ENCODE data around the gene YARS1. TPM values are rescaled to one million over a fixed set of nuclear protein-coding genes. Genes with fewer than 3 reads are reported as not detected.

The YARS1 gene
- total RNA-seq, 1 donor from 2014 or later: 28.5 TPM

DNA sequence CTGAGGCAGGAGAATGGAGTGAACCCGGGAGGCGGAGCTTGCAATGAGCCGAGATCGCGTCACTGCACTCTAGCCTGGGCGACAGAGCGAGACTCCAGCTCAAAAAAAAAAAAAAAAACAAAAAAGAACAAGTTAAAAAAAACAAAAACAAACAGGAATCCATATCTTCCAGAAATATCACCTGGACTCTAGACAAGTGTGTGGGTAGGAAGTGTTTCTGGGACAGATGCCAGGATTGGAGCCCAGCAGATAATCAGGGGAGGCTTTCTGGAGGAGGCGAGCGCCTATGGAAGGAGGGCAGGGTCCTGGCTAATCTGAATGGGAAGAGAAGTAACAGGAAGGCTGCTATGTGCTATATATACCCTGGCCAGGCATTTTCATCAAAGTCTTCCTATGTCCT is 71.0 kb downstream of the YARS1 start:
- no peak for DNase-seq (ENCODE audit: low spot score)

DNA sequence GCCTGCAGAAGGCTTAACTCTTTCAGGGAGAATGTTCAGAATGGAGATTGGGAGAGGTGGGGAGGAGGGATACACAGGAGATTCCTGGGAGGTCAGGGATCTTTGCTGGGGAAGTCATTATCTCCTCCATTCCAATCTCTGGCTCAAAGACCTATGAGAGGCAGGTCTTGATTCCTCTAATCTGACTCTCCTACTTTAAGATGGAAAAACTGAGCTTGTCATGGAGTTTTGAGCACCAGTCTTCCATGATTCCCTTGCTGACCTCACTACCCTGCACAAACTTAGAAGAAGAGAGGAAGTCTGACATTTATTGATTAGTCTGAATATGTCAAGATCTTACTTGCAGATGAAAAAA is 73.1 kb downstream of the YARS1 start:
- DNase-seq (ENCODE audit: low spot score): no peak

DNA sequence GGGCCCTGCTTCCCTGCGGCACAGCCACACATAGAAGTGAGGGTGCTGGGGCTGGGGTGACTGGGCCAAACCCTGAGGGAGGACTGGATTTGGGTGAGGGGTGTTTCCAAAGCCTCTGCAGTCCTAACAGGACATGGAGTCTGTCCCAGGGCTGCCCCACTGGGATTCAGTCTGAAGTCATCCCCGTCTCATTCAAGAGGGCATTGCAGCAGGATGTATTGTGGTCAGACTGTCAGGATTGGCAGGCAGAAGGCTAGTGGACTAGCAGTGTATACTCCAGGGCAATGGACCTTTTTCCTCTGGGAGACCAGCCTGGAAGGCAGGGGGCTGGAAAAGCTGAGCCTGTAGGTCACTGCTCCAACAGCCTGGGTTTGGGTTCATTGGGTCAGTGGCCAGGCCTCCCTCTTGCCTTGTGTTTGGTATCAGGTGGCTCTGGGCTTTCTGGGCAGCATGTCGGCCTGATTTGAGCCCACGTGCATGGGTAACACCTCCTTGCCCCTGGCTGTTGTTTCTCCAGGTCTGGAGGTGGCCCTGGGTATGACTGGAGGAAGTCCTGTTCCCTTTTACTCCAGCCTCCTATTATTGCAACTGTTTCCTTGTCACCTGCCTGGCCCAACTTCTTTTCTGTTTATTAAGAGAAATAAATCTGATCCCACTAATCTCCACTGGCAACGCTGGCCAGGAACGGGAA is 73.6 kb downstream of the YARS1 start:
- DNase-seq (ENCODE audit: low spot score): no peak

DNA sequence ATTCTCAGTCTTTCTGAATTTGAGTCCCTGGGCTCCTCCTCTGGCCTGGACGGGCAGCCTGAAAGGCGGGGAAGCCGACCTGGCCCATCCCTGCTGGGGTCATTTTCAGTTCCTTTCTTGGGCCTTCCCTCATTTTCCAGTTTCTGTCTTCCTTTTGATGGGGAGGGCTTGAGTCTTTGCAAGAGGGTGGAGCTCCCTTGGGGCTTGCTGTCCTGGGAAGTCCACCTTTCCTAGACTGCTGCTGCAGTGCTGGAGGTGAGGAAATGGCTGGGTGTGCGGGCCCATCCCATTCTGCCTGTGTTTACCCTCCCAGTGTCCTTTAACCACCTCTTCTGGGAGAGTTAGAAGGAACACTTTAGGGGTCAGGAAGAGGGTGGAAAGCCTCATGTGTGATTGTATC is 74.2 kb downstream of the YARS1 start:
- DNase-seq (ENCODE audit: low spot score): no peak

DNA sequence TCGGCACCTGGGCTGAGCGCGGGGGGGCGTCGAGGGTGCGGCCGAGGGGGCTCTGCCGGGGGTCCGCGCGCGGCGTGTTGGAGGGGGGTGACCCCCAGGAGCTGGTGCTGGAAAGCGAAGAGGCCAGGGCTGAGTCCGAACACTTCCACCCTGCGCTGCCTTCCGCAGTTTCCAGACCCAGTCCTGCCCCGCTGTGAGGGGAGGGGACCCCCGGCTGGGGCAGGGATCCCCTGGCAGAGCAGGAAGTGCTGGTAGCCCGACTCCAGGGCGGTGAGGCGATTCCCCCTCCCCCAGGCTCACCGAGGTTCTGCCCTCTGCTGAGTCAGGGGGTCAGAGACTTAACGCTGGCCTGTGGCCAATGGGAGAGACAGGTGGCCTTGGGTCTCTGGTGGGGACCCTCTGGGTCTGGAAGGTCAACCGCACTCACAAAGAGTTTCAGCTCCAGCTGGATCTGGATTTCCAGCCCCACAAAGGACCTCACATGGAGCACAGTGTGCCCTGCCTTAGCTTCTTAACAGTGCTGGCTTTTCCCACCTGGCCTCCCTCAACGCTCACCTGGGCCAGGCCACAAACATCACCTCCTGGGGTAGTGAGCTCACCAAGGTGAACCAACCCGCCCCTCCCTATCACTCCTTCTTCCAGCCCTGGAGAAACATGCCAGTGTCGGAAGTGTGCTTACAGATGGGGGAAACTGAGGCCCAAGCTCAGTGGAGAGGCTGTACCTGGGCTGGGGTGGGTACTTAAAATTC is 74.8 kb downstream of the YARS1 start:
- no peak for DNase-seq (ENCODE audit: low spot score)

DNA sequence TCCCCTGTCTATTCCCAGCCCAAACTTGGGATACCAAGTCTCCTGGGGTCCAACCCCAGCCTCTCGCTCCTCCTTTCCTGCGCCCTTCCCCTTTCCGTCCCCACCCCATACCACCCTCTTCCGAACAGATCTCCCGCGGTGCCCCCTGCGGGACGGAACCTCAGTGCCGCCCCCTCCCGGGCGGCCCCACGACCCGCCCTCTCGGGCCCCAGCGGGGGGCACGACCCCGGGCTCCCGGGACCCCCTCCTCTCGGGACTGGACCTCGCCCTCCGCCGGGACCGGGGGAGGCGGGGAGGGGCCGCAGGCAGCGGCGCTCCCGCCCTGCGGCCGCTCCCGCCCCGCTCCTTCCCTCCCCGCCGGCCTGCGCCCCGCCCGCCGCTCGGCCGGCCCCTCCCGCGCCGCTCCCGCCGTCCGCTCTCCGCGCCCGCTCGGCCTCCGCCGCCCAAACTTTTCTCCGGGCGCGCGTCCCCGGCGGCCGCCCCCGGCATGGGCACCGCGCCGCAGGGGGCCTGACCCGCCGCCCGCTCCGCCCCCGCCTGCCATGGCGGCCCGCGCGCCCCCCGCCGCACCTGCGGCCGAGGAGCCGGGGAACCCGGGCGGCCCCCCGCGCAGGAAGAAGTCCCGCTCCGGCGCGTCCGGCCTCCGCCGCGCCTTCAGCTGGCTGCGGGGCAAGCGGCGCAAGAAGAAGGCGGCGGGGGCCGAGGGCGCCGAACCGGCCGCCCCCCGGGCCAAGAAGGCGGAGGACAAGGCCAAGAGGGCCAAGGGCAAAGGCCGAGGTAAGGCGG is 75.6 kb downstream of the YARS1 start:
- no peak for DNase-seq (ENCODE audit: low spot score)

DNA sequence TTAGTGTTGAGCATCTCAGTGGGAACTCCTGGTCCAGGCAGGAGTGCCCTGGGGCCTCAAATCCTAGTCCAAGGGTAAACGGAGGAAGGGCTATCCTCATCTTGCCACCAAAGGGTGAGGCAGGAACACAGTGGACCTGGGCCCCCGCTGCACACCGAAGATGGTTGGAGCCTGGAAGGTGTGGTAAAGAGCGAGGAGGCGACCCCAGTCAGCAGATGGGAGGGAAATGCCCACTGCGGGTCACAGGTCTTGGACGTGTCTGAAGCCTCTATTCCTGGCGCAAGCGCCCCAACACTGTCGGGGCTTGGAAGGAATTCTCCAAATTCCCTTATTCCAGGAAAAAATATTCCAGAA is 76.1 kb downstream of the YARS1 start:
- no peak for DNase-seq (ENCODE audit: low spot score)

DNA sequence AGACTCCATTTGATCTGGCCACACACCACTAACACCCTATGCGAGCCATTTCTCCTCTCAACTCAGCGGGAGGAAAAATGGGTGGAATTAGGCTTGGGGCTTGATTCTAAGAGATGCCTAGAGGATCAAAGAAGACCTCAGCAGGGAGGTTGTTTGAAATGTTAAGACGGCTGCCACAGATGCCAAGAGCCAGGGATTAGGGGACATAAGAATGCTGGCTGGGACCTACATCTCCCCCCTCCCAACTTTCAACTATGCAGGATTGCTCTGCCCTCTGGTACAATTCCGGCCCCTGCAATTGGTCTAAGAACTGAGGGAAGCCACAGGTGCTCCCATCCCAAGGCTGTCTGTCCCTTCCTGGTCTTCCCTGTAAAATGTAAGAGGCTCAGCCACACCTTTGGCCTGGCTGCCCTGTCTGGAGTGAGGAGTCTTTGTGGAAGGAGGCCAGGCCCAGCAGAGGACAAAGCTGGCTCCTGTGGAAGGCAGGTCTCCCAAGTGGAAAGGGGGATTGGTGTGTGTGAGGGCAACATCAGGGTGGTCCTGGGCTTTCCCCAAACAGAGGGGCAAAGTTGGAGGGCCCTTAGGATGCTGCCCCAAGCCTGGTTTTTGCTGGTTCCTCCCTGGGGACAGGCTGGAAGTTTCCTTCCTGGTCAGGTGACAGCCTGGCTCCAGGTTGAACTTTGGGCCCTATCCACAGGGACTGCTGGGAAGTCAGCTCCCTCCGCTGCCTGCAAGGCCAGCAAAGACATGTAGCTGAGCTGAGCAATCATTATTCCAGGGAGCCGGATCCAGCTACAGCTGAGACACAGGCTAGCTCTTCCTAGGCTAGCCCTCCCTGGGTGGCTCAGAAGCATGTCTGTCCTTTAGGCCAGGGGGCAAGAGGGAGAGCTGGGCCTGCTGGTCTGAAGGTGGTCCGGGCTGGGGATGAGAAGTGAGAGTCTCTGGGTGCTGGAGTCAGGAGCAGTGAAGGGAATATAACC is 80.1 kb downstream of the YARS1 start:
- peak; percentile 72 for DNase-seq (ENCODE audit: low spot score)

DNA sequence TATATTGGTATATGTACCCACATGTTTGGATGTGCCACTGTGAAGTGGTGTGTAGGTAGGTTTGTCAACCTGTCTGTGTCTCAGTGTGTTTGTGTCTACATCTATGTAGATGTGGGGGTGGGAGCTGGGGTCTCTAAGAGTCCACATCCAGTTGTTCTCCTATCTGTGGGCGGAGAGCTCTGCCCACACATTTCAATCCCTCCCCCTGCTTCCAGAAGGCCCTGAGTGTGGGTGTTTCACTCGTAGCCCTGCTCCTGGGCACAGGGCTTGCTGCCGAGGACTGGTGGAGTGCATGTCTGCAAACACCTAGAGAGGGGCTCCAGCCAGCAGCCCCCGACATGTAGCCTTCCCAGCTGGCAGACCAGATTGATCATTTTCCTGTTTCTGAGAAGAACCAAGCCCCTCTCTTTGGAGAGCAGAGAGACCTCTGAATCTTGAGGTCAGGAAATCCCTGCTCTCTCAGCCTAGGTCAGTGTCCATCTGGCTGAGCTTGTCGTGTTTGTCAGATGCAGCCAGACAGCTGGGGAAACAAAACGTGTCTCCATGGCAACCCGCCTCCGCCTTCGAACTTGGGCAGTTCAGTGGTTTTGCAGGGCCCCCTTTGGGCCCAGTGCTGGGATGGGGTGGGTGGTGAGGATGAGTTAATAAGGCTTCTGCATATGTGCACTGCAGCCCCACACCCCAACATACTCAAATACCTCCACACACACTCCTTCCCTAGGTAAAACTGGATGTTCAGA is 83.4 kb downstream of the YARS1 start:
- DNase-seq (ENCODE audit: low spot score): no peak

DNA sequence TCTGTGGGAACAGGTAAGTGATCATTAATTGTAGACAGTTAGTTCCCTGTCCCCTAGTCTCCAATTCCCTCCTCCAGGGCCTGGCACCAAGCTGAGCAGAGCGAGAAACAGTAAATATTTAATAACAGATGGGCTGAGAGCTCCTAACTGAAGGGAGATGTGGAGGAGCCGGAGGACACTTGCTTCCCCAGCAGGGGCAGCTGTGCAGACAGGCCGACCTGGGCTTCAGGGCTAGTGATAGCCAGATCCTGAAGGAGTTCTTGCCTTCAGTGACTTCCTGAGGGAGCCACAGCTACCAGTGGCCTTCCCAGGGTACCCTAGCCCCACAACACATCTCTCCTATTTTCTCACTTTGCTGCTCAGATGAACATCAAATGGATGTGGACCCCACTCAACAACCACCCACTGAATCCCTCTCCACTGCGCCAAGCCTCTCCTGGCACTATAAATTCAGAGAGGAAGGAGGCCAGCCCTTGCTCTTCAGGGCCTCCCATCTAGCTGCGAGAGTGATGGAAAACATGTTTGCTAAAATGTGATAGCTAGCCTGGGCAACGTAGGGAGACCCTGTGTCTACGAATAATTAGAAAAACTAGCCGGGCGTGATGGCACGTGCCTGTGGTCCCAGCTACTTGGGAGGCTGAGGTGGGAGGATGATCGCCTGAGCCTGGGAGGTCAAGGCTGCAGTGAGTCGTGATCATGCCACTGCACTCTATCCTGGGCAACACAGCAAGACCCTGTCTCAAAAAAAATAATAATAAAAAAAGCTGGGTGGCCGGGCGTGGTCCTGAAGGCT is 87.7 kb downstream of the YARS1 start:
- DNase-seq (ENCODE audit: low spot score): no peak

DNA sequence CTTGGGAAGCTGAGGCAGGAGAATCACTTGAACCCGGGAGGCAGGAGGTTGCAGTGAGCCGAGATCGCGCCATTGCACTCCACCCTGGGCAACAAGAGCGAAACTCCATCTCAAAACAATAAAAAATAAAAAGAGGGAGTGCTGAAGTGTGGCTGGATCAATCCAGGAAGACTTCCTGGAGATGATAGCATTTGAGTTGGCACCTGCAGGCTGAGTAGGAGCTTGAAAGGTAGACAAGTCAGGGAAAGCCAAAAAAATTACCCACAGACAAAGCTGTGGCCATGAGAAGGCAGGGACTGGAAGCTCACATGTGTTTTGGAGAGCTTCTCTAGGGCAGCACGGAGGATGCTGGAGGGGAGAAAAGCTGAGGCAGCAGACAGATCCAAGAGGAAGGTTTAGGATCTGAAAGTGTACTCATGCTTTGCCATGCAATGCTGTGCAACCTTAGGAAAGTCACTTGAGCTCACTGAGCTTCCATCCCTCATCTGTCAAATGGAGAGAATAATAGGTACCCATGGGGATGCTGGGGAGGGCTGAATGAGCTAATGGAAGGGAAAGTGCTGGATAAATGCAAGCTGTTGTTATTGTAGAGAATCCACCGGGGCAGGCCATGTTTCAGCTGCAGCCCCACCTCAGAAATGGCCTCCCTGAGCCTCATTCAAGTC is 88.6 kb downstream of the YARS1 start:
- no peak for DNase-seq (ENCODE audit: low spot score)

DNA sequence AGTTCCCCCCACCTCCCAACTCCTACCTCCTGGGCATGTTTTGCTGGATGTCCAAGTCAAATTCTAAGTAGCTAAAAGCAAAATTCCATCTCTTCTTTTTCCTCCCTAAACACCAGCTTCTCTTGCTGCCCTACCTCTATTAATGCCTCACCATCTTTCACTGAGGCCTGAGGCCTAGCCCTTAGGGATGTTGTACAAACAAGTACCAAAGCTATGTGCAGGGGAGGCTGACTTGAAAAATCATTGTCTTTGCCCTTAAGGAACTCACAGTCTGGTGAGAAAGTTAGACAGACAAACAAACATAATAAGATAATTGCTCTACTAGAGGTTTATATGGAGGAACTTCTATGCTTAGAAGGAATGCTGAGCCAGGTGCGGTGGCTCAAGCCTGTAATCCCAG is 89.3 kb downstream of the YARS1 start:
- DNase-seq (ENCODE audit: low spot score): no peak

DNA sequence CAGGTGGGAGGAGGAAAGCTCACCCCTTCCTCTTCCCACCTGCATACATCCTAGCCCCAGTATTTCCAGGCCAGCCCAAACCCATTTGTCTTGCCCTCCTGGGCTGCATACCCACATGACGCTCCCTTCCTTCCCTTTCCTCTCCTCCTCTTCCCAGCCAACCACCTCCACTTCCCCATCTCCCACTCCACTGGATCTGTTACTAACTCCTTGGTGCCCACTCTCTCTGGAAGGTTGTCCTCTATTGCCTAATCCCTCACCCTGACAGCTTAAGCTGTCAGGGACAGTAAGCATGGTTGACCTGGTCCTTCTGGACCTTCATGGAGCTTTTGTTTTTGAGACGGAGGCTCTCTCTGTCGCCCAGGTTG is 91.6 kb downstream of the YARS1 start:
- no peak for DNase-seq (ENCODE audit: low spot score)

Other genes with a start within 250 kb of the YARS1 start
- gene ZBTB8OS, start 166.8 kb downstream of the YARS1 start, total RNA-seq: 29.9 TPM
- gene RBBP4, start 166.2 kb downstream of the YARS1 start, total RNA-seq: 174 TPM
- 17.4 TPM for gene SYNC, start 114.6 kb downstream of the YARS1 start, total RNA-seq
- gene S100PBP, start 295 bp upstream of the YARS1 start, total RNA-seq: 26.9 TPM
- gene FNDC5, start 53.6 kb upstream of the YARS1 start, total RNA-seq: 8.4 TPM
- gene HPCA, start 69.1 kb upstream of the YARS1 start, total RNA-seq: 1.8 TPM
- gene TMEM54, start 84.0 kb upstream of the YARS1 start, total RNA-seq: 372 TPM
- gene RNF19B, start 147.5 kb upstream of the YARS1 start, total RNA-seq: 31.4 TPM
- 130 TPM for gene AK2, start 219.5 kb upstream of the YARS1 start, total RNA-seq